Inferior parietal cortex (tissue), 1 donor: ENCODE results near the gene IQSEC3.
"Not testable (repeated sequence)": the region's sequence is repeated elsewhere in the genome, so short reads cannot be mapped to it uniquely, and the experiment has no call there.

ENCODE experiments used
- DNase-seq: peaks from one replicate; pipeline ENCODE4 v3.0.0-alpha.2; 2016; ENCODE audit errors: extremely low spot score

IQSEC3 gene

GRCh38 chr12:111699-112493, 45.3 kb downstream of the IQSEC3 start:
- no peak for DNase-seq

- DNase-seq, result no peak
Observed at GRCh38 chr12:113347-113746, 46.8 kb downstream of the IQSEC3 start.

- no peak for DNase-seq
Observed at GRCh38 chr12:114626-115211, 48.2 kb downstream of the IQSEC3 start.

- no peak for DNase-seq
Observed at GRCh38 chr12:115518-115917, 49.0 kb downstream of the IQSEC3 start.

- DNase-seq, result no peak
Observed at GRCh38 chr12:115960-116915, 49.7 kb downstream of the IQSEC3 start.

- no peak for DNase-seq
Observed at GRCh38 chr12:117311-117710, 50.7 kb downstream of the IQSEC3 start.

GRCh38 chr12:117816-118345, 51.3 kb downstream of the IQSEC3 start:
- no peak for DNase-seq

- DNase-seq, result no peak
Observed at GRCh38 chr12:118591-118990, 52.0 kb downstream of the IQSEC3 start.

GRCh38 chr12:120951-121350, 54.4 kb downstream of the IQSEC3 start:
- no peak for DNase-seq

GRCh38 chr12:121647-122046, 55.1 kb downstream of the IQSEC3 start:
- DNase-seq, result no peak

GRCh38 chr12:125075-125474, 58.5 kb downstream of the IQSEC3 start:
- DNase-seq, result no peak

GRCh38 chr12:125566-125965, 59.0 kb downstream of the IQSEC3 start:
- DNase-seq, result no peak

- no peak for DNase-seq
Observed at GRCh38 chr12:128079-128478, 61.5 kb downstream of the IQSEC3 start.

- DNase-seq, result no peak
Observed at GRCh38 chr12:129001-129400, 62.4 kb downstream of the IQSEC3 start.

- no peak for DNase-seq
Observed at GRCh38 chr12:130519-130918, 64.0 kb downstream of the IQSEC3 start.

GRCh38 chr12:131008-131407, 64.4 kb downstream of the IQSEC3 start:
- DNase-seq, result no peak

- DNase-seq, result no peak
Observed at GRCh38 chr12:131732-132495, 65.3 kb downstream of the IQSEC3 start.

GRCh38 chr12:133616-134232, 67.2 kb downstream of the IQSEC3 start:
- not testable (repeated sequence) for DNase-seq

- DNase-seq, result no peak
Observed at GRCh38 chr12:135138-135537, 68.6 kb downstream of the IQSEC3 start.

- DNase-seq, result no peak
Observed at GRCh38 chr12:138171-138897, 71.8 kb downstream of the IQSEC3 start.
